GM23338 (cell line): ENCODE data around the gene ZFAND6.

Experiments
- CTCF ChIP-seq, 2 experiments: fragments of 200-600 bp in 1 of 2; sonication (generic) in 1 of 2; conservative IDR thresholded peaks; 2 replicates each; pipeline versions ENCODE4 v1.5.1 to v1.6.1; 2016 to 2017; ENCODE audit warnings: antibody characterized with exemption in 2 of 2, low read depth in 2 of 2, mild to moderate bottlenecking in 2 of 2, moderate library complexity in 1 of 2
- ETS1 ChIP-seq: IDR thresholded peaks from 2 replicates; pipeline ENCODE4 v1.6.1; 2016; ENCODE audit warnings: antibody characterized with exemption
- EZH2 ChIP-seq: fragments of 200-600 bp; sonication (generic); IDR thresholded peaks from one replicate; pipeline ENCODE4 v1.8.0; 2017; ENCODE audit warnings: antibody characterized with exemption, mild to moderate bottlenecking, low read depth; ENCODE audit not compliant: unreplicated experiment
- EZH2phosphoT487 ChIP-seq: fragments of 200-600 bp; sonication (generic); IDR thresholded peaks from one replicate; pipeline ENCODE4 v1.8.1; 2018; ENCODE audit warnings: antibody characterized with exemption; ENCODE audit not compliant: unreplicated experiment
- JUNB ChIP-seq: IDR thresholded peaks from one replicate; pipeline ENCODE4 v1.6.1; 2016; ENCODE audit warnings: antibody characterized with exemption; ENCODE audit not compliant: unreplicated experiment
- POLR2AphosphoS5 ChIP-seq: IDR thresholded peaks from 2 replicates; pipeline ENCODE4 v1.6.1; 2016; ENCODE audit warnings: antibody characterized with exemption, low read depth
- REST ChIP-seq: IDR thresholded peaks from one replicate; pipeline ENCODE4 v1.6.1; 2018; ENCODE audit warnings: antibody characterized with exemption; ENCODE audit not compliant: unreplicated experiment
- ZNF462 ChIP-seq: fragments of 250-450 bp; sonication (Bioruptor Pico); IDR thresholded peaks from 2 replicates; pipeline ENCODE4 v1.5.0; 2020; ENCODE audit warnings: mild to moderate bottlenecking, moderate library complexity

GRCh38 chr15:80028937-80029336, 30.5 kb upstream of the ZFAND6 start:
- TF ChIP-seq EZH2: no peak
- no peak for TF ChIP-seq JUNB
- no peak for TF ChIP-seq CTCF (conservative IDR thresholded peaks at IDR 0.05; ENCODE audit: low read depth in 2 of 2)
- TF ChIP-seq REST: no peak
- no peak for TF ChIP-seq ETS1
- no peak for TF ChIP-seq ZNF462 (CRISPR knock-in tag)
- TF ChIP-seq POLR2AphosphoS5: no peak
- no peak for TF ChIP-seq EZH2phosphoT487
